Lower leg skin (tissue), 3 donors: ENCODE data around the gene TP53INP2.

Source experiments
- POLR2A ChIP-seq, 2 donors: fragments of 450-650 bp; IDR thresholded peaks; one replicate each; pipeline ENCODE4 v1.6.1; 2016 to 2017; ENCODE audit warnings: antibody characterized with exemption in 2 of 2, mild to moderate bottlenecking in 1 of 2, moderate library complexity in 1 of 2
- TF ChIP-seq, protein P1 (sequence below), 3 donors: fragments of 450-650 bp; IDR thresholded peaks; one replicate each; pipeline ENCODE4 v1.5.1; 2016; ENCODE audit warnings: antibody characterized with exemption in 3 of 3, mild to moderate bottlenecking in 3 of 3, moderate library complexity in 2 of 3

DNA sequence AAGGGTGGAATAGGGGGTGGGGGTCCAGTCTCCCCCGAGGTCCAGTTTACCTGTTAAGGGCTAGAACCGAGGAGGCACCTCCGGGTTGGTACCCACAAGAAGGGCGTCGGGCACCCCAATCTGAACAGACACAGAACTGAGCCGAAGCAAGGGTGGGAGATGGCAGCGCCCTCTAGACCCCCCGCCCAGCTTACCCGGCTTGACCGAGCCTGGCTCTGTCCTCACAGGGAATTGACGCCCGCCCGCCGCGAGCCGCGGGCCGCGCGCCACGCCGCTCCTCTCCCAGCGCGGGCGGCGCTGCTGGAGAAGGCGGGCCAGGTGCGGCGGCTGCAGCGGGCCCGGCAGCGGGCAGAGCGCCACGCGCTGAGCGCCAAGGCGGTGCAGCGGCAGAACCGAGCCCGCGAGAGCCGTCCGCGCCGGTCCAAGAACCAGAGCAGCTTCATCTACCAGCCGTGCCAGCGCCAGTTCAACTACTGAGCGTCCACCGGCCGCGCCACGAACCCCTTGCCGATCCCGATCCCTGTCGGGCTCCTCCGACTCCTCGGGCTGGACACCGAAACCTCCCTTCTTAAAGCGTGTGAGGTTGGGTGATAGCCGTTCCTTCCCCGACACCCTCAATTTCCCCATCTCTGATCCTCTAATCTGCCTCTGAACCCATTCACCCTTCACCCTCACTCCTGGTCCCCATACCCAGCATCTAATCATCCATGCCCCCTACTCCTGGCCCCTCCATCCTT, 5.9 kb downstream of the TP53INP2 start:
- TF ChIP-seq, protein P1, sequence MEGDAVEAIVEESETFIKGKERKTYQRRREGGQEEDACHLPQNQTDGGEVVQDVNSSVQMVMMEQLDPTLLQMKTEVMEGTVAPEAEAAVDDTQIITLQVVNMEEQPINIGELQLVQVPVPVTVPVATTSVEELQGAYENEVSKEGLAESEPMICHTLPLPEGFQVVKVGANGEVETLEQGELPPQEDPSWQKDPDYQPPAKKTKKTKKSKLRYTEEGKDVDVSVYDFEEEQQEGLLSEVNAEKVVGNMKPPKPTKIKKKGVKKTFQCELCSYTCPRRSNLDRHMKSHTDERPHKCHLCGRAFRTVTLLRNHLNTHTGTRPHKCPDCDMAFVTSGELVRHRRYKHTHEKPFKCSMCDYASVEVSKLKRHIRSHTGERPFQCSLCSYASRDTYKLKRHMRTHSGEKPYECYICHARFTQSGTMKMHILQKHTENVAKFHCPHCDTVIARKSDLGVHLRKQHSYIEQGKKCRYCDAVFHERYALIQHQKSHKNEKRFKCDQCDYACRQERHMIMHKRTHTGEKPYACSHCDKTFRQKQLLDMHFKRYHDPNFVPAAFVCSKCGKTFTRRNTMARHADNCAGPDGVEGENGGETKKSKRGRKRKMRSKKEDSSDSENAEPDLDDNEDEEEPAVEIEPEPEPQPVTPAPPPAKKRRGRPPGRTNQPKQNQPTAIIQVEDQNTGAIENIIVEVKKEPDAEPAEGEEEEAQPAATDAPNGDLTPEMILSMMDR (IDR thresholded peaks at IDR 0.05), result no peak
- TF ChIP-seq POLR2A (IDR thresholded peaks at IDR 0.05), result no peak
